Measurements from ENCODE around the gene COL11A1.
"Not testable (repeated sequence)": the region's sequence is repeated elsewhere in the genome, so short reads cannot be mapped to it uniquely, and the experiment has no call there.

The COL11A1 gene

GRCh38 chr1:103075316-103076000, 32.9 kb downstream of the COL11A1 start:
- DNase-seq (ENCODE audit: low read depth) = no peak

- DNase-seq (ENCODE audit: low read depth) = no peak
These were observed 34.1 kb downstream of the COL11A1 start for GRCh38 chr1:103074224-103074623.

- DNase-seq (ENCODE audit: low read depth) = no peak
These were observed 39.1 kb downstream of the COL11A1 start for GRCh38 chr1:103069201-103069600.

- DNase-seq (ENCODE audit: low read depth) = no peak
These were observed 44.4 kb downstream of the COL11A1 start for GRCh38 chr1:103063921-103064320.

GRCh38 chr1:103058391-103058790, 49.9 kb downstream of the COL11A1 start:
- DNase-seq (ENCODE audit: low read depth) = no peak

- peak; percentile 51 for DNase-seq (ENCODE audit: low read depth)
These were observed 51.9 kb downstream of the COL11A1 start for GRCh38 chr1:103056423-103056822.

- DNase-seq (ENCODE audit: low read depth) = not testable (repeated sequence)
These were observed 80.2 kb downstream of the COL11A1 start for GRCh38 chr1:103028110-103028509.

- DNase-seq (ENCODE audit: low read depth) = no peak
These were observed 82.4 kb downstream of the COL11A1 start for GRCh38 chr1:103025858-103026409.

GRCh38 chr1:103024051-103024450, 84.3 kb downstream of the COL11A1 start:
- no peak for DNase-seq (ENCODE audit: low read depth)

- DNase-seq (ENCODE audit: low read depth) = no peak
These were observed 106.3 kb downstream of the COL11A1 start for GRCh38 chr1:103002005-103002404.

GRCh38 chr1:102978874-102979273, 129.4 kb downstream of the COL11A1 start:
- DNase-seq (ENCODE audit: low read depth) = no peak

- DNase-seq (ENCODE audit: low read depth) = no peak
These were observed 131.0 kb downstream of the COL11A1 start for GRCh38 chr1:102977292-102977691.

GRCh38 chr1:102970496-102971078, 137.7 kb downstream of the COL11A1 start:
- DNase-seq (ENCODE audit: low read depth) = peak; percentile 52

GRCh38 chr1:102967786-102968185, 140.5 kb downstream of the COL11A1 start:
- no peak for DNase-seq (ENCODE audit: low read depth)

GRCh38 chr1:102961549-102961948, 146.8 kb downstream of the COL11A1 start:
- no peak for DNase-seq (ENCODE audit: low read depth)

- DNase-seq (ENCODE audit: low read depth) = no peak
These were observed 153.7 kb downstream of the COL11A1 start for GRCh38 chr1:102954576-102954975.

- no peak for DNase-seq (ENCODE audit: low read depth)
These were observed 155.9 kb downstream of the COL11A1 start for GRCh38 chr1:102952400-102952799.

GRCh38 chr1:102942324-102942723, 166.0 kb downstream of the COL11A1 start:
- DNase-seq (ENCODE audit: low read depth) = no peak

GRCh38 chr1:102941366-102941947, 166.9 kb downstream of the COL11A1 start:
- DNase-seq (ENCODE audit: low read depth) = no peak

GRCh38 chr1:102937401-102937800, 170.9 kb downstream of the COL11A1 start:
- no peak for DNase-seq (ENCODE audit: low read depth)

GRCh38 chr1:102933362-102933761, 175.0 kb downstream of the COL11A1 start:
- DNase-seq (ENCODE audit: low read depth) = not testable (repeated sequence)

GRCh38 chr1:102919659-102920058, 188.7 kb downstream of the COL11A1 start:
- no peak for DNase-seq (ENCODE audit: low read depth)

- DNase-seq (ENCODE audit: low read depth) = no peak
These were observed 206.3 kb downstream of the COL11A1 start for GRCh38 chr1:102901996-102902395.

All from fibroblast of the conjunctiva (primary cell).